Sigmoid colon (tissue), 7 donors: Measurements from ENCODE around the gene RPTOR. TPM values are rescaled to one million over a fixed set of nuclear protein-coding genes. Genes with fewer than 3 reads are reported as not detected.

Experiments
- DNase-seq: peaks from one replicate; pipeline ENCODE4 v3.0.0-alpha.2; 2019
- H3K27ac ChIP-seq, 4 donors: fragments of 200-600 bp; sonication (generic); one replicate each; pipeline ENCODE4 v1.5.1; 2016 to 2019; ENCODE audit warnings: mild to moderate bottlenecking in 1 of 4
- H3K27me3 ChIP-seq, 3 donors: fragments of 200-600 bp; sonication (generic); one replicate each; pipeline ENCODE4 v1.5.1; 2019; ENCODE audit warnings: mild to moderate bottlenecking in 1 of 3
- H3K36me3 ChIP-seq, 4 donors: fragments of 200-600 bp; sonication (generic); one replicate each; pipeline ENCODE4 v1.5.1; 2016 to 2019
- H3K4me1 ChIP-seq, 4 donors: fragments of 200-600 bp; sonication (generic); one replicate each; pipeline ENCODE4 v1.5.1; 2017 to 2019
- H3K4me3 ChIP-seq, 4 donors: fragments of 200-600 bp; sonication (generic); one replicate each; pipeline ENCODE4 v1.5.1; 2017 to 2019; ENCODE audit warnings: mild to moderate bottlenecking in 2 of 4, moderate library complexity in 1 of 4
- H3K9me3 ChIP-seq, 4 donors: fragments of 200-600 bp in 3 of 4; sonication (generic) in 3 of 4; one replicate each; pipeline versions ENCODE4 v1.5.1 to v1.6.1; 2013 to 2019
- CTCF ChIP-seq, 4 experiments: fragments of 450-650 bp in 3 of 4; fragments of 200-600 bp in 1 of 4; IDR thresholded peaks; one replicate each; pipeline ENCODE4 v1.5.1; 2016 to 2019; ENCODE audit warnings: antibody characterized with exemption in 4 of 4, mild to moderate bottlenecking in 3 of 4, moderate library complexity in 2 of 4
- EP300 ChIP-seq, 4 donors: sonication (generic); formaldehyde crosslinking; IDR thresholded peaks; one replicate each; pipeline ENCODE4 v1.6.1; 2017; ENCODE audit warnings: antibody characterized with exemption in 4 of 4
- POLR2A ChIP-seq, 2 donors: fragments of 450-650 bp; IDR thresholded peaks; one replicate each; pipeline ENCODE4 v1.6.1; 2016; ENCODE audit warnings: antibody characterized with exemption in 2 of 2, mild to moderate bottlenecking in 2 of 2, moderate library complexity in 2 of 2
- POLR2AphosphoS5 ChIP-seq, 4 donors: sonication (generic); formaldehyde crosslinking; IDR thresholded peaks; one replicate each; pipeline ENCODE4 v1.6.1; 2017; ENCODE audit warnings: antibody characterized with exemption in 4 of 4
- WGBS, 2 donors: extraction: QIAGEN DNeasy Blood & Tissue Kit; methylation state at CpG; one replicate each; pipeline ENCODE4 v1.1.7; 2013; 5-methylcytosine and 5-hydroxymethylcytosine counted together
- intact Hi-C: fragments of 100-400 bp; cut with DNase I; formaldehyde crosslinking; loops from one replicate; pipeline ENCODE4 v1.15.1; 2023
- polyA plus RNA-seq, 3 donors: library from polyadenylated mRNA; stranded (reverse); fragments of 200-250 nt; gene quantifications; one replicate each; pipeline ENCODE4 v1.2.3, GENCODE V29; 2013
- total RNA-seq, 4 donors: library from RNA; depleted of rRNA; stranded (reverse); fragments of >200 nt; gene quantifications; one replicate each; pipeline ENCODE4 v1.1.0, GENCODE V29; 2016
- donor health status: healthy with polysubstance abuse.
- donor health status: Bipolar disorder and iron deficiency.
- donor health status: healthy.

The RPTOR gene
- total and polyA plus RNA-seq, 7 donors: 3.7 to 68.7 (median 22.9) TPM

GRCh38 chr17:80964859-80965580, 420.4 kb downstream of the RPTOR start:
- Histone ChIP-seq H3K36me3 (peaks cover 0 to 24% (median 3%) of the 10 kb centered on the region in 4 donors), H3K9me3 (no peaks in the 10 kb centered on the region), H3K27ac (peak overlapping the region in 3 of 4 donors; percentile 18 to 59 (median 55)), H3K27me3 (no peaks in the 10 kb centered on the region), H3K4me1 (peaks cover 0 to 57% (median 50%) of the 10 kb centered on the region in 4 donors), H3K4me3 (no peak overlapping the region)
- TF ChIP-seq POLR2AphosphoS5 (IDR thresholded peaks at IDR 0.05): no peak
- WGBS, 2 donors: 92 to 94% methylated on average over 36 of the region's 36 CpGs
- intact Hi-C loops: loop anchor here (10.0 kb wide), 1 partner anchor 510 kb away; no protein-coding TSS in a partner anchor
- DNase-seq: no peak

GRCh38 chr17:80965606-80966005, 421.0 kb downstream of the RPTOR start:
- H3K36me3 ChIP-seq: peaks cover 0 to 24% (median 3%) of the 10 kb centered on the region in 4 donors
- H3K27ac ChIP-seq: peak overlapping the region in 3 of 4 donors; percentile 18 to 55 (median 22)
- 92 to 95% methylated on average over 21 of the region's 21 CpGs for WGBS, 2 donors
- H3K4me3 ChIP-seq: no peak overlapping the region
- no peak for TF ChIP-seq POLR2A (IDR thresholded peaks at IDR 0.05)
- TF ChIP-seq CTCF (IDR thresholded peaks at IDR 0.05): no peak
- no peak for TF ChIP-seq EP300 (IDR thresholded peaks at IDR 0.05)
- intact Hi-C loops: loop anchor here (10.0 kb wide), 1 partner anchor 511 kb away; no protein-coding TSS in a partner anchor
- H3K4me1 ChIP-seq: peaks cover 0 to 57% (median 50%) of the 10 kb centered on the region in 4 donors
- DNase-seq: no peak
- H3K27me3 ChIP-seq: no peaks in the 10 kb centered on the region
- no peaks in the 10 kb centered on the region for H3K9me3 ChIP-seq

GRCh38 chr17:80967404-80967872, 422.8 kb downstream of the RPTOR start:
- no peak for DNase-seq
- H3K27me3 ChIP-seq: no peaks in the 10 kb centered on the region
- no peaks in the 10 kb centered on the region for H3K9me3 ChIP-seq
- H3K4me3 ChIP-seq: no peak overlapping the region
- H3K27ac ChIP-seq: peak overlapping the region; percentile 44 to 82 (median 70)
- TF ChIP-seq POLR2A (IDR thresholded peaks at IDR 0.05) (no peak), CTCF (IDR thresholded peaks at IDR 0.05) (no peak), EP300 (IDR thresholded peaks at IDR 0.05) (no peak), POLR2AphosphoS5 (IDR thresholded peaks at IDR 0.05) (no peak)
- peaks cover 0 to 24% (median 3%) of the 10 kb centered on the region in 4 donors for H3K36me3 ChIP-seq
- WGBS, 2 donors: 59 to 90% methylated on average over 19 of the region's 19 CpGs
- H3K4me1 ChIP-seq: peaks cover 0 to 44% (median 37%) of the 10 kb centered on the region in 4 donors
- intact Hi-C loops: loop anchor here (10.0 kb wide), 1 partner anchor 513 kb away; no protein-coding TSS in a partner anchor

- intact Hi-C loops: loop anchor here (10.0 kb wide), 1 partner anchor 514 kb away; no protein-coding TSS in a partner anchor
- H3K27ac ChIP-seq: peak overlapping the region; percentile 44 to 82 (median 70)
- WGBS, 2 donors: 22 to 50% methylated on average over 17 of the region's 17 CpGs
- H3K36me3 ChIP-seq: peaks cover 0 to 24% (median 3%) of the 10 kb centered on the region in 4 donors
- DNase-seq: peak; percentile 85
- peaks cover 0 to 37% (median 34%) of the 10 kb centered on the region in 4 donors for H3K4me1 ChIP-seq
- TF ChIP-seq POLR2A (IDR thresholded peaks at IDR 0.05): no peak
- no peak for TF ChIP-seq CTCF (IDR thresholded peaks at IDR 0.05)
- no peak for TF ChIP-seq EP300 (IDR thresholded peaks at IDR 0.05)
- peak in 2 of 4 donors; percentile 17 to 30 for TF ChIP-seq POLR2AphosphoS5 (IDR thresholded peaks at IDR 0.05)
- no peaks in the 10 kb centered on the region for H3K9me3 ChIP-seq
- peak overlapping the region in 1 of 4 donors; percentile 9 for H3K4me3 ChIP-seq
- H3K27me3 ChIP-seq: no peaks in the 10 kb centered on the region
These were observed 424.0 kb downstream of the RPTOR start for GRCh38 chr17:80968602-80969029.

GRCh38 chr17:80969030-80969673, 424.5 kb downstream of the RPTOR start:
- WGBS, 2 donors: 17 to 51% methylated on average over 20 of the region's 20 CpGs
- peaks cover 0 to 37% (median 34%) of the 10 kb centered on the region in 4 donors for H3K4me1 ChIP-seq
- intact Hi-C loops: loop anchor here (10.0 kb wide), 1 partner anchor 514 kb away; no protein-coding TSS in a partner anchor

More at GRCh38 chr17:80969030-80969673, 424.5 kb downstream of the RPTOR start:
- DNase-seq: no peak
- peak in 1 of 4 donors; percentile 25 for TF ChIP-seq POLR2AphosphoS5 (IDR thresholded peaks at IDR 0.05)
- TF ChIP-seq EP300 (IDR thresholded peaks at IDR 0.05): no peak
- TF ChIP-seq CTCF (IDR thresholded peaks at IDR 0.05): no peak
- H3K9me3 ChIP-seq: no peaks in the 10 kb centered on the region
- peaks cover 0 to 19% (median 3%) of the 10 kb centered on the region in 4 donors for H3K36me3 ChIP-seq
- peak overlapping the region; percentile 44 to 82 (median 70) for H3K27ac ChIP-seq
- peak overlapping the region in 1 of 4 donors; percentile 9 for H3K4me3 ChIP-seq
- H3K27me3 ChIP-seq: no peaks in the 10 kb centered on the region
